MCF 10A (cell line): ENCODE results near the gene SEPTIN3. TPM values are rescaled to one million over a fixed set of nuclear protein-coding genes. Genes with fewer than 3 reads are reported as not detected.

Experiments
- BruUV-seq: library from RNA; stranded (reverse); fragments of 400-500 nt; replicated peaks from 2 replicates; lab custom pipeline; 2021; lab: Mats Ljungman, UMichigan
- CTCF ChIA-PET: fragments of 300-600 bp; sonication (Branson Sonifier 250); formaldehyde crosslinking; extraction: SDS; loops from one replicate; lab custom pipeline; 2021; ENCODE audit warnings: antibody characterized with exemption, inconsistent platforms; lab: Yijun Ruan, JAX
- POLR2A ChIA-PET: fragments of 300-600, 350-650 bp; sonication (Branson Sonifier 250); formaldehyde crosslinking; extraction: SDS; loops from one replicate; lab custom pipeline; 2020; ENCODE audit warnings: antibody characterized with exemption, inconsistent platforms; lab: Yijun Ruan, JAX
- DNase-seq: peaks from one replicate; pipeline ENCODE4 v3.0.0-alpha.2; 2018; ENCODE audit not compliant: unreplicated experiment
- H3K27ac Mint-ChIP-seq: one replicate; pipeline ENCODE4 v1.8.0; 2022; ENCODE audit warnings: mild to moderate bottlenecking, low read depth, mixed read lengths; ENCODE audit not compliant: unreplicated experiment
- H3K27me3 Mint-ChIP-seq: one replicate; pipeline ENCODE4 v1.8.0; 2022; ENCODE audit warnings: mixed read lengths; ENCODE audit not compliant: insufficient read depth, unreplicated experiment
- H3K36me3 Mint-ChIP-seq: one replicate; pipeline ENCODE4 v1.8.0; 2022; ENCODE audit warnings: mild to moderate bottlenecking, moderate library complexity, mixed read lengths; ENCODE audit not compliant: insufficient read depth, unreplicated experiment
- H3K4me1 Mint-ChIP-seq: one replicate; pipeline ENCODE4 v1.8.0; 2022; ENCODE audit warnings: mixed read lengths; ENCODE audit not compliant: insufficient read depth, unreplicated experiment
- H3K4me3 Mint-ChIP-seq: one replicate; pipeline ENCODE4 v1.8.0; 2022; ENCODE audit warnings: mild to moderate bottlenecking, moderate library complexity, mixed read lengths; ENCODE audit not compliant: unreplicated experiment
- H3K9me3 Mint-ChIP-seq: one replicate; pipeline ENCODE4 v1.8.0; 2022; ENCODE audit warnings: mixed read lengths; ENCODE audit not compliant: unreplicated experiment
- CTCF ChIP-seq: fragments of 200-600 bp; IDR thresholded peaks from one replicate; pipeline ENCODE4 v1.8.0; 2022; ENCODE audit warnings: antibody characterized with exemption, mild to moderate bottlenecking; ENCODE audit not compliant: unreplicated experiment
- intact Hi-C: fragments of 100-400 bp; cut with micrococcal nuclease; formaldehyde crosslinking; loops from 2 replicates; pipeline ENCODE4 v1.14.1; 2022
- total RNA-seq: library from RNA; stranded (reverse); gene quantifications from 2 replicates; pipeline ENCODE4 v1.2.3, GENCODE V29; 2022

Gene SEPTIN3
- total RNA-seq, 1 experiment from 2014 or later: 0.21 TPM

- CTCF ChIA-PET: interaction anchor here (0.6 to 1.5 kb wide), 10 partner anchors 16 to 475 kb away, joined by 3 to 8 read pairs (median 3); partner anchors contain the start of gene NDUFA6
- BruUV-seq: no TSS peak
- no peak for DNase-seq
- POLR2A ChIA-PET: interaction anchor here (0.6 kb wide), 2 partner anchors 161 to 586 kb away, joined by 3 read pairs; no protein-coding TSS in a partner anchor
- no peaks in the 10 kb centered on the region for H3K27me3 Mint-ChIP-seq
- H3K36me3 Mint-ChIP-seq: no peaks in the 10 kb centered on the region
- H3K4me3 Mint-ChIP-seq: no peak overlapping the region
- H3K27ac Mint-ChIP-seq: no peak overlapping the region
- H3K4me1 Mint-ChIP-seq: peaks cover 6% of the 10 kb centered on the region
- TF ChIP-seq CTCF: no peak
- intact Hi-C loops: loop anchor here (1.0 to 10.0 kb wide), 5 partner anchors 125 to 509 kb away; no protein-coding TSS in a partner anchor
- no peaks in the 10 kb centered on the region for H3K9me3 Mint-ChIP-seq
These were observed 3.0 kb upstream of the SEPTIN3 start for GRCh38 chr22:41966225-41966606.

- POLR2A ChIA-PET: interaction anchor here (0.6 to 1.3 kb wide), 3 partner anchors 17 to 585 kb away, joined by 3 to 4 read pairs (median 3); no protein-coding TSS in a partner anchor
- CTCF ChIA-PET: interaction anchor here (0.6 to 2.1 kb wide), 16 partner anchors 13 to 475 kb away, joined by 3 to 8 read pairs (median 3); partner anchors contain the start of genes NDUFA6 and SMDT1
- peak; percentile 76 for DNase-seq
- intact Hi-C loops: loop anchor here (1.0 to 10.0 kb wide), 5 partner anchors 125 to 508 kb away; no protein-coding TSS in a partner anchor
- Mint-ChIP-seq H3K4me1 (peaks cover 6% of the 10 kb centered on the region), H3K27me3 (no peaks in the 10 kb centered on the region), H3K9me3 (no peaks in the 10 kb centered on the region), H3K27ac (no peak overlapping the region), H3K4me3 (no peak overlapping the region), H3K36me3 (no peaks in the 10 kb centered on the region)
- TF ChIP-seq CTCF: peak; percentile 29
- BruUV-seq: no TSS peak
These were observed 2.5 kb upstream of the SEPTIN3 start for GRCh38 chr22:41966607-41967240.

GRCh38 chr22:41968601-41969000 lies 642 bp upstream of the SEPTIN3 start:
- Mint-ChIP-seq H3K4me3 (no peak overlapping the region), H3K9me3 (no peaks in the 10 kb centered on the region), H3K36me3 (no peaks in the 10 kb centered on the region), H3K27ac (no peak overlapping the region), H3K4me1 (peaks cover 6% of the 10 kb centered on the region), H3K27me3 (peaks cover 11% of the 10 kb centered on the region)
- intact Hi-C loops: loop anchor here (5.0 to 10.0 kb wide), 2 partner anchors 469 to 506 kb away; no protein-coding TSS in a partner anchor
- ChIA-PET CTCF (interaction anchor here (0.5 to 2.1 kb wide), 4 partner anchors 11 to 126 kb away, joined by 3 to 7 read pairs (median 4); no protein-coding TSS in a partner anchor), POLR2A (interaction anchor here (0.6 kb wide), 1 partner anchor 26 kb away, joined by 3 read pairs; no protein-coding TSS in a partner anchor)
- no peak for TF ChIP-seq CTCF
- DNase-seq: no peak
- BruUV-seq: no TSS peak

GRCh38 chr22:41970601-41971000 lies 1.4 kb downstream of the SEPTIN3 start:
- peaks cover 19% of the 10 kb centered on the region for H3K27me3 Mint-ChIP-seq
- H3K4me1 Mint-ChIP-seq: peaks cover 6% of the 10 kb centered on the region
- CTCF ChIA-PET: interaction anchor here (0.5 to 0.8 kb wide), 3 partner anchors 79 to 503 kb away, joined by 3 read pairs; no protein-coding TSS in a partner anchor
- intact Hi-C loops: no loop called here
- DNase-seq: no peak
- POLR2A ChIA-PET: interaction anchor here (1.0 kb wide), 1 partner anchor 282 kb away, joined by 3 read pairs; the partner anchor contains the start of gene SNU13
- no peak overlapping the region for H3K27ac Mint-ChIP-seq
- no peak for TF ChIP-seq CTCF
- no peak overlapping the region for H3K4me3 Mint-ChIP-seq
- no peaks in the 10 kb centered on the region for H3K9me3 Mint-ChIP-seq
- H3K36me3 Mint-ChIP-seq: no peaks in the 10 kb centered on the region
- no TSS peak for BruUV-seq
